ENCODE measurements around the gene CBLN3. TPM values are rescaled to one million over a fixed set of nuclear protein-coding genes. Genes with fewer than 3 reads are reported as not detected.
A peak's percentile ranks its signal among the peaks of the same experiment; 100 is the strongest.
"Not testable (repeated sequence)": the region's sequence is repeated elsewhere in the genome, so short reads cannot be mapped to it uniquely, and the experiment has no call there.

The CBLN3 gene
- total RNA-seq, 1 donor from 2014 or later, result 2.9 TPM

GRCh38 chr14:24394275-24394674 is 35.2 kb downstream of the CBLN3 start:
- Histone ChIP-seq H3K27me3 (no peaks in the 10 kb centered on the region), H3K36me3 (no peaks in the 10 kb centered on the region), H3K4me1 (peaks cover 15% of the 10 kb centered on the region), H3K27ac (no peak overlapping the region), H3K4me3 (no peak overlapping the region), H3K9me3 (no peaks in the 10 kb centered on the region)
- no peak for TF ChIP-seq CTCF (IDR thresholded peaks at IDR 0.05)
- no peak for ATAC-seq
- intact Hi-C loops (cut with DNase I), result no loop called here
- DNase-seq, result no peak

- H3K9me3 ChIP-seq, result no peaks in the 10 kb centered on the region
- H3K4me3 ChIP-seq, result no peak overlapping the region
- no peaks in the 10 kb centered on the region for H3K27me3 ChIP-seq
- intact Hi-C loops (cut with DNase I), result no loop called here
- DNase-seq, result no peak
- TF ChIP-seq CTCF (IDR thresholded peaks at IDR 0.05), result no peak
- H3K27ac ChIP-seq, result peak overlapping the region; percentile 20
- no peaks in the 10 kb centered on the region for H3K36me3 ChIP-seq
- peaks cover 7% of the 10 kb centered on the region for H3K4me1 ChIP-seq
- ATAC-seq, result peak; percentile 54
Measured at GRCh38 chr14:24392325-24393091, 37.0 kb downstream of the CBLN3 start.

- Histone ChIP-seq H3K36me3 (no peaks in the 10 kb centered on the region), H3K27ac (no peak overlapping the region), H3K4me1 (peaks cover 7% of the 10 kb centered on the region), H3K4me3 (no peak overlapping the region), H3K27me3 (no peaks in the 10 kb centered on the region), H3K9me3 (no peaks in the 10 kb centered on the region)
- intact Hi-C loops (cut with DNase I), result no loop called here
- TF ChIP-seq CTCF (IDR thresholded peaks at IDR 0.05), result no peak
- ATAC-seq, result no peak
- DNase-seq, result no peak
Measured at GRCh38 chr14:24390701-24391468, 38.6 kb downstream of the CBLN3 start.

- H3K4me1 ChIP-seq, result peaks cover 7% of the 10 kb centered on the region
- no peaks in the 10 kb centered on the region for H3K27me3 ChIP-seq
- intact Hi-C loops (cut with DNase I), result no loop called here
- no peaks in the 10 kb centered on the region for H3K36me3 ChIP-seq
- H3K9me3 ChIP-seq, result no peaks in the 10 kb centered on the region
- no peak for TF ChIP-seq CTCF (IDR thresholded peaks at IDR 0.05)
- no peak overlapping the region for H3K27ac ChIP-seq
- H3K4me3 ChIP-seq, result no peak overlapping the region
- ATAC-seq (no peak), DNase-seq (no peak)
Measured at GRCh38 chr14:24389226-24389848, 40.1 kb downstream of the CBLN3 start.

- ATAC-seq (no peak), DNase-seq (no peak)
- H3K27me3 ChIP-seq, result no peaks in the 10 kb centered on the region
- intact Hi-C loops (cut with DNase I), result no loop called here
- H3K4me1 ChIP-seq, result peaks cover 7% of the 10 kb centered on the region
- no peak for TF ChIP-seq CTCF (IDR thresholded peaks at IDR 0.05)
- H3K4me3 ChIP-seq, result no peak overlapping the region
- H3K27ac ChIP-seq, result no peak overlapping the region
- no peaks in the 10 kb centered on the region for H3K36me3 ChIP-seq
- no peaks in the 10 kb centered on the region for H3K9me3 ChIP-seq
Measured at GRCh38 chr14:24388474-24389179, 40.8 kb downstream of the CBLN3 start.

- ATAC-seq; H3K27ac ChIP-seq; H3K4me1 ChIP-seq; H3K9me3 ChIP-seq; H3K36me3 ChIP-seq; H3K4me3 ChIP-seq; DNase-seq; intact Hi-C loops (cut with DNase I); H3K27me3 ChIP-seq: not testable (repeated sequence)
Measured at GRCh38 chr14:24387579-24387978, 41.9 kb downstream of the CBLN3 start.
